Activated T-cell treated with anti-CD3 and anti-CD28 coated beads for 4 hours (primary cell): ENCODE measurements around the gene PBX3.

Experiments
- DNase-seq: peaks from one replicate; pipeline ENCODE4 v3.0.0-alpha.2; 2020

PBX3 gene

DNA sequence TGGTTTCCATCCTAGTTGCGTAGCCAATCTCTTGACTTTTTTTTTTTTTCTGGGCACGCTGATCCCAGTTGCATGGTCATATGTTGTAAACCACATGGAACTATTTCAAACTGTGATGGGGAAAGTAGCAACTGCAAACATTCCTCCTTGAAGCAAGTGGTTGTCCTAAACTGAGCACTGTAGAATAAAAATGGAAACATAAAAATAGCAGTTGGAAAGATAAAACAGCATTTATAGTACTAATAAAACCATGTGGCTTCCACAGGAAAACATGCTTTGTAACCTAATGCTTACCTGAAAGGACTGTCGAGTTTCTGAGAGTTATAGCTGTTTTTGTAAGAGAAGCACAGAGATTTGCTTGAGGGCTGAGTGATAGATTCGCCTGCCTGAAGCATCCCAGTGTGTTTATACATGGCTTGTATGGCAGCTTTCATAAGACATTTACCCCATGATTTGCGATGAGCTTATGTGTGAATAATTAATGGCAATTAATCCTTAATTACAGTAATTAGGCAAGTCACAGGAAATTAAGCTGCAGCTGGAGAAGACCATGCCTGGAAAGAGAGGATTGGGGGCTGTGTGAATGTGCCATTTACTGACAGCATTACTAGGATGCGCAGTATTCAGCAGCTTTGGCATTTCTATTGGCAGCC, 136.5 kb downstream of the PBX3 start:
- no peak for DNase-seq

- DNase-seq, result no peak
Measured at GRCh38 chr9:125884218-125884595, 137.0 kb downstream of the PBX3 start.

- DNase-seq, result no peak
Measured at GRCh38 chr9:125885405-125886034, 138.3 kb downstream of the PBX3 start.

DNA sequence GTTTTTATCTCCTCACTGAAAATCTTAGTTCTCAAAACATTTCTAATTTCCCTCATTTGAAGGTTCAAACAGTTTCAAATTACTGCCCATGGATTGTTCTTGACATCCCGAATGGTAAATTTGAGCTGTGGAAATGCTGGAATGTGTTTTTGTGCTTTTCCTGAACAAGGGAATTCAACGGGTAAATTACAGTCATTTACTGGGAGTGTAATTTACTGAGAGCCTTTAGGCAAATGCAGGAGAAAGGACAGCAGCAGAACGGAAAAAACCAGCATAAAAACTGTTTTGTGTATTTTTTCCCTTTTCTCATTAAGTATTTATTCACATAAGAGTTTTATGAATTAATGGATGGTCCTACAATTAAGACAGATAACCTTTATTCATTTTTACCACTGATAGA, 139.2 kb downstream of the PBX3 start:
- DNase-seq, result no peak

GRCh38 chr9:125887172-125887571, 140.0 kb downstream of the PBX3 start:
- no peak for DNase-seq

DNA sequence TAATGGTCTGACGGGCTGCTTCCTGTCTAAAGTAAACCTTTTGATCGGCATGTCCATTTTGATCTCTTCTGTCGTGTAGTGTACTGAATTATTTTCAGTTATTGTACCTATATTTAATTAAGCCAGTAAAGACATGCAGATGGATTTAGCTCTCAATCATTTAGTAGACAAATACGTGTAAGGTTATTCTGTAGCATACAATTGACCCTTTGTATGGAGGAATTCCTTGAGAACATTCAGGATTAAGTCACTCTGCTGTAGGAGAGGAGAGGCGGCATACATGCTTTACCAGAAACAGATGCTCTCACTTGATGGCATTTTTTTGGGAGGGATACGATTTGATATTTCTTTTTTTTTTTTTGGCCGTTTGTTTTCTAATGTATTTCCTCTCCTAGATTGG, 141.0 kb downstream of the PBX3 start:
- no peak for DNase-seq

DNA sequence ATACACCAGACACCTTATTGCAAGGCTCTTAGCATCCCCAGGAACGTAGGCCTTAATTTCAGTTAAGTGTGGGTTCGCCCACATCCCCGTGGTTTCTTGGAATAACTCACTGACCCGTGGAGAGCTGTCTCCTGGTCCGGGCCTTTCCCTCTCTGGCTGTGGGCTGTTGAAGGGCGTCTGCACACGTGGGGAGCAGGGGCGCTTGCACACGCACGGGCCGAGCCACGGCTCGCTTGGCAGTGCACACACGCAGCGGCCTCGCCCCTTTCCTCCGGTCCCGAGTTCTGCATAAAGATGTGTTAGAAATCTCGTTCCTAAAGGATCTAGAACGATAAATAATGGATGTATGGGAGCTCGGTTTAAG, 141.9 kb downstream of the PBX3 start:
- DNase-seq, result no peak

DNA sequence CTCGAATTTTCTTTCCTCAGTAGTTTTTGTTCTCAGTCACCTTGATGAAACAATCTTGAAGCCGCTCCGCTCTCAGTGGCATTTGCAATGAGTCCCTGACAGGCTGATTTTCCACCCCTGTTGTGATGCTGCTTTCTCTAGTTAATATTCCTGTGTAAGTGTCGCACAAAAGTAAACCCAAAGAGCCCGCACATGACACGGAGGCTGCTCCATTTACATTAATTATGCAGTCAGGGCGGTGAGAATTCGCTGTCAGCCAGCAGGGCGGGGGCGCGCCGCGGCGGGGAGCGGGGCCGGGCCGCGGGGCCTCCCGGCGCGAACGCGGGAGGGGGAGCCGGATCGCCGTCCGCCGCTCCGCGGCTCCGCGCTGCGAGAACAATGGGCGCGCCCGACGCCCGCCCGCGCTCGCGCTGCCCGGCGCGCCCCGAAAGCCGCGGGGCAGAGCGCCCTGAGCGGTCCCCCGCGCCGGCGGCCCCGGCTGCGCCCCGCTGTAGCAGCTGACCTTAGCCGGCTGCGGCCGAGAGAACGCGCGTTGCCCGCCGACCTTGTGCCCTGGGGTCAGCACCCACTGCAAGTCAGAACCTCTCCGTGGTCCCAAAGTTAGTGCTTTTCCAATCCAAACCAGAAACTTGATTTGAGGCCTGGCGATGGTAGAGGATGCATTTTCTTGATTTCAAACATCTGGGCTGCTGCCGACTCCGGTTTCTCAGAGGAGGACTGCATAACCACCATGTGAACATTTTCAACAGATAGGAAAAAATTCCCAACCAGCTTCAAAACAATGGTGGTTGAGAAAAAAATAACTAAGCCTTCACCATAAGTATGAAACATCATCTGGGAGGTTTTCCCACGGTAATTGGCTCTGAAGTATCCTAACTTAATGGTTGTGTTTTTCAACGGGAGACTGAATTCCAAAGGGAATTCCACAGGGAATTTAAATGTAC, 142.6 kb downstream of the PBX3 start:
- DNase-seq, result peak; percentile 24

- no peak for DNase-seq
Measured at GRCh38 chr9:125890826-125891225, 143.7 kb downstream of the PBX3 start.

DNA sequence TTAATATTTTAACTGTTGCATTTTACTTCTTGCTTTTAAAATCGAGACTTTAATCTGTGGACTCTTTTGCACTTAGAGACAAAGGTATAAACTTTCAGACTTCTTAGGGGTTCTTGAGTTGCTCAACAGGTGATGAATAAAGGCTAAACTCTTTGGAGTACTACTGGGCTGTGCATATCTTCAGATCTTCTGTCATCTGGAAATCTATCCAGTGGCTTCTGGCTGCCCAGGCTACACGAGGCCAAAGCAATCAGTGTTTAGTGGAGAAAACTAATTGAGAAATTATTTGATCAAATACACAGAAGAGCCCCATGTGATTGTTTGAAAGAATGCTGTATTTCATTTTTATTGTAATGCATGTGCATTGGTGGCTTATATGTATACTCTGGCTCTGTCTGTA, 146.1 kb downstream of the PBX3 start:
- DNase-seq, result no peak

DNA sequence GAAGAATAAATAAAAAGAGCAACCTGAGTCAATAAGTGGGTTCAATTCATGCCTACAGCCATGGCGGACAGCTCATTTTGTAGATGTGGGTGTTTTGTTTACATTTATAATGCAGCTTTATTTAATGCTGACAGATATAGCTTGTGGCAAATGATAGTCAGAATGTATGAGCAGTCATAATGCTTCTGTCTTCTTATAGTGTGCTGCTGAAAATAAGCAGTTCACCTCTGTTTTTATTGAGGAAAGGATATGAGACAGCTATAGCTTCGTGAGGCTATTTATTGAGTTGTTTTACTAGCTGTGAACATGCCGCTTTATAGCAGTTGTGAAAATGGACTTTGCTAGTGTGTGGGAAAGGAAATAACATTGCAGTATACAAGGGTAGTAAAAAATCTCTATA, 147.4 kb downstream of the PBX3 start:
- DNase-seq, result no peak

GRCh38 chr9:125896404-125896803, 149.2 kb downstream of the PBX3 start:
- DNase-seq, result no peak

- no peak for DNase-seq
Measured at GRCh38 chr9:125896964-125897363, 149.8 kb downstream of the PBX3 start.

DNA sequence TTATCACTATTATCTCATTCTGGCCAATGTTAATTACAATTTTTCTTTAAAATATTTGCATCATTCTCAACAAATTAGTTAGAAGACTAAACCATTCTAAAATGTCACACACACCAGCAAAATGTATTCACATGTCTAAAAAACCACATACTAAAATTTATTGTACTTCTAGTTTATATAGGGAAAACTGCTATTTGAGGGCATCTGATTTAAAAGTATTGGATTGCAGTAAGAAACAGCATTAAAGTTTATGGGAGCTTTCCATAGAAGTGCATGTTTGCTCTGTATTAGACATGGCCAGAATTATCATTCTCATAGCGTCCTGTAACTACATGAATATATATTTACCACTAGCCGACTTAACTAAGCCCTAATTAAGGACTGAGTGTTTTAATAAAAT, 150.3 kb downstream of the PBX3 start:
- no peak for DNase-seq

- no peak for DNase-seq
Measured at GRCh38 chr9:125902214-125902613, 155.0 kb downstream of the PBX3 start.

DNA sequence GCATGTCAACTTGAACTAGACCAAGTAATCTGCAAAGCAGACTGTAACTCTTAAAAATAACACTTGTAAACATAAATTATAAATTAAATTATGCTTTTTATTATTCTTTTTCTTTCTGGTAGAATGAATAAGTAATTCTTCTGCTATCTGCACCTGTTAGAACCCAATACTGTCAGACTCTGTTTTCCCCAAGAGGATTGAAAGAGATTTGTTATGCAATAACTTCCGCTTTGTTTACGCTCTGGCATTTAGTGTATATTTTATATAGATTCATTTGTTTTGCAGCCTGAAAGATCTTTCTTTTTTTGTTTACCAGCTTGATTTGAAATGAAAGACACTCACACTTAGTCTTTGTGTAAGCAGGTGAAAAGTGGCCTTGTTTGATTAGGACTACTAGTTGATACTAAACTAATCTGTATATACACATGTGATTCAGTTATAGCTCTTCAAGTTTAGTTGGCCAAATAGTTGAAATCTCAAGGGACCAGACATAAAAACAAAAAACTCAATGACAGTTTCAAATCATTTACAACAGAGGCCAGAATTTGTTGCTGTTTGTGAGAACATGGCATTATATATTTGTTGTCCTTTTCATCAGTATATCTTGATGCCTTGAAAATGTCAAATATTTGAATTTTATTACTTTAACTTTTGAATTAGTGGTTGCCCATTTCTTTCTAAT, 155.8 kb downstream of the PBX3 start:
- DNase-seq, result no peak

DNA sequence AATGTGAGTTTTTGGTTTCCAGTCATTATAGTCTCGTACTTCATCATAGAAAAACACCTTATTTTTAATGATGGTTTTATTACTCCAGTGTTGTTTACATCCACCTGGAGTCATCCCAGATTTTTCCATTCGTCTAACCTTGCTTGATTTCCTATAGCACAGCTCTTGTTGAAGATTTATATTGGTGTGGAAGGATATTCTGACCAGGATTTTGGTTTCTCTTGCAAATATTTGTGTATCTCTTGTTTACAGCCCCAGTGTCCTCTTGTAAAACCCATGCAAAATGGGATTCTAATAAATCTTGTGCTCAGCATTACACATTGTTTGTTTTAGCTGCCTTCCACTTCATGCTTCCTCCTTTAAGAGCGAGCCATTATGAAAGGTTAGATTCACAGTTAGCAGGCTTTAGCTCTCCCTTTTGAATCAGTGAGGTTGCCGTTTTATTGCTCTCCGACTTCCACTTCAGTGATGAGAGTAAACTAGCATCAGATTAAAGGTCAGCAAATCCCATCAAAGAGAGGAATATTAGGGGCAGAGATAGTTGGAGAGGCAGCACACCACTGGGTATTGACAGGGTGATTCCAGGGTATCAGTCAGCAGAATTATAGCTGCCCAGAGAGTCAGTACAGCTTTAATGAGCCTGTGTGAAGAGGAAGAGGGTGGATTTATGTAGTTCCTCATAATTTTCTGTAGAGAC, 157.1 kb downstream of the PBX3 start:
- DNase-seq, result no peak

- no peak for DNase-seq
Measured at GRCh38 chr9:125906144-125906543, 159.0 kb downstream of the PBX3 start.

DNA sequence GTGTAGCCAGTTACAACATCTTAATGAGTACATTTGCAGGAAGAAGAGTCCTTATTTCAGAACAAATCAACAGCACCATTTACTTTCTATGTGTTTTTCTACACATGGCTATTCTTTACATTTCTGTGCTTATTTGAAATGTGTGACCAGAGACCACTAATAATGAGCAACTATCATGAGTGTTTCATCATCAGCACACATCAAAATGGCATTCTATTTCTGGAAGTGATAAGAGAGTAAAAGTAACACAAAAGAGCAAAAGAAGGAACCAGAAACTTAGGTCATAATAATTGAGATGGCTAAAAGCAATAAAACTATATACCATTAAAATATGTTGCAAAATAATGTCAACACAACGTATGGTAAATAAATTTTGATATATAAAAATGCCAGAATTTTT, 159.7 kb downstream of the PBX3 start:
- no peak for DNase-seq

GRCh38 chr9:125908136-125908535, 161.0 kb downstream of the PBX3 start:
- no peak for DNase-seq

- DNase-seq, result no peak
Measured at GRCh38 chr9:125908966-125909365, 161.8 kb downstream of the PBX3 start.

- DNase-seq, result no peak
Measured at GRCh38 chr9:125909459-125909858, 162.3 kb downstream of the PBX3 start.

GRCh38 chr9:125910286-125910685, 163.1 kb downstream of the PBX3 start:
- no peak for DNase-seq
